H1 (cell line): ENCODE data around the gene TNIK. TPM values are rescaled to one million over a fixed set of nuclear protein-coding genes. Genes with fewer than 3 reads are reported as not detected.

Experiments
- CTCF ChIA-PET: fragments of 300-600 bp; sonication (Branson Sonifier 250); formaldehyde crosslinking; loops from one replicate; lab custom pipeline; 2021; ENCODE audit not compliant: partially characterized antibody; lab: Charles Lee
- POLR2A ChIA-PET: fragments of 300-600 bp; sonication (Branson Sonifier 250); formaldehyde crosslinking; loops from one replicate; lab custom pipeline; 2021; ENCODE audit warnings: inconsistent platforms; ENCODE audit not compliant: partially characterized antibody; lab: Charles Lee
- DNase-seq, 2 experiments: peaks; one replicate each; pipeline versions ENCODE4 v3.0.0 to v3.0.0-alpha.2; 2010 to 2022; ENCODE audit warnings: low spot score in 2 of 2, low read depth in 1 of 2, mixed read lengths in 1 of 2
- FAIRE-seq: peaks from 2 replicates; lab custom pipeline; 2011; peaks lifted over from hg19 to GRCh38; lab: Jason Lieb, UNC
- H2AFZ ChIP-seq: 2 replicates; pipeline ENCODE4 v1.8.1; 2012; ENCODE audit warnings: low read length, inconsistent platforms
- H2AK5ac ChIP-seq: 2 replicates; pipeline ENCODE4 v1.6.1; 2013; ENCODE audit warnings: low read depth, low read length
- H2BK120ac ChIP-seq: replicated peaks from 2 replicates; pipeline ENCODE3; 2013; ENCODE audit warnings: low read depth, low read length, inconsistent platforms
- H2BK12ac ChIP-seq: 2 replicates; pipeline ENCODE4 v1.6.1; 2013; ENCODE audit warnings: low read depth, low read length
- H2BK15ac ChIP-seq: 2 replicates; pipeline ENCODE4 v1.6.1; 2013; ENCODE audit warnings: low read length
- H2BK20ac ChIP-seq: 2 replicates; pipeline ENCODE4 v1.6.1; 2013; ENCODE audit warnings: low read length
- H2BK5ac ChIP-seq: 2 replicates; pipeline ENCODE4 v1.6.1; 2013; ENCODE audit warnings: low read depth, low read length
- H3K14ac ChIP-seq: 2 replicates; pipeline ENCODE4 v1.6.1; 2013; ENCODE audit warnings: inconsistent platforms; ENCODE audit not compliant: insufficient read length
- H3K18ac ChIP-seq: 2 replicates; pipeline ENCODE4 v1.6.1; 2013; ENCODE audit warnings: low read length; ENCODE audit errors: extremely low read depth
- H3K23ac ChIP-seq: 2 replicates; pipeline ENCODE4 v1.6.1; 2013; ENCODE audit warnings: inconsistent platforms; ENCODE audit not compliant: insufficient read length
- H3K23me2 ChIP-seq: 2 replicates; pipeline ENCODE4 v1.6.1; 2013; ENCODE audit warnings: low read depth, low read length
- H3K27ac ChIP-seq: 2 replicates; pipeline ENCODE4 v1.6.1; 2011; ENCODE audit warnings: low read depth, low read length, inconsistent platforms
- H3K27me3 ChIP-seq, 4 experiments: replicated peaks in 1 of 4; 1 replicate in 1 of 4; 2 replicates in 3 of 4; pipeline versions ENCODE4 v1.6.1 to v1.8.1; 2011 to 2013; ENCODE audit warnings: low read length in 3 of 4, mild to moderate bottlenecking in 3 of 4, inconsistent platforms in 2 of 4, mixed read lengths in 2 of 4, moderate library complexity in 1 of 4; ENCODE audit not compliant: control insufficient read depth in 3 of 4, insufficient read depth in 3 of 4; ENCODE audit errors: extremely low read depth in 1 of 4
- H3K36me3 ChIP-seq, 4 experiments: 2 replicates each; pipeline versions ENCODE4 v1.6.1 to v1.8.1; 2011 to 2013; ENCODE audit warnings: mild to moderate bottlenecking in 4 of 4, low read length in 3 of 4, moderate library complexity in 2 of 4, control low read depth in 1 of 4, inconsistent platforms in 1 of 4; ENCODE audit not compliant: insufficient read depth in 4 of 4, control insufficient read depth in 2 of 4
- H3K4ac ChIP-seq: replicated peaks from 2 replicates; pipeline ENCODE3; 2013; ENCODE audit warnings: low read length, low read depth, mixed read lengths, inconsistent platforms; ENCODE audit not compliant: insufficient read length
- H3K4me1 ChIP-seq, 4 experiments: replicated peaks in 1 of 4; 1 replicate in 1 of 4; 2 replicates in 3 of 4; pipeline versions ENCODE4 v1.6.1 to v1.8.1; 2011 to 2013; ENCODE audit warnings: low read length in 3 of 4, inconsistent platforms in 2 of 4, mixed read lengths in 1 of 4; ENCODE audit not compliant: insufficient read depth in 4 of 4, control insufficient read depth in 3 of 4
- H3K4me2 ChIP-seq, 2 experiments: 2 replicates each; pipeline versions ENCODE4 v1.6.1 to v1.8.1; 2011 to 2013; ENCODE audit warnings: low read depth in 2 of 2, low read length in 2 of 2, control low read depth in 1 of 2, inconsistent platforms in 1 of 2, mild to moderate bottlenecking in 1 of 2; ENCODE audit not compliant: insufficient read depth in 1 of 2
- H3K4me3 ChIP-seq, 4 experiments: fragments of 200-600, 300-600 bp in 1 of 4; sonication (generic), shearing (Covaris generic), sonication (Bioruptor Twin) in 1 of 4; 2 replicates each; pipeline versions ENCODE4 v1.5.1 to v1.8.1; 2011 to 2016; ENCODE audit warnings: low read length in 4 of 4, low read depth in 3 of 4, control low read depth in 2 of 4, inconsistent platforms in 2 of 4, mild to moderate bottlenecking in 2 of 4, mixed read lengths in 1 of 4, moderate library complexity in 1 of 4; ENCODE audit not compliant: insufficient read depth in 2 of 4; ENCODE audit errors: extremely low read depth in 1 of 4
- H3K56ac ChIP-seq: replicated peaks from 2 replicates; pipeline ENCODE3; 2013; ENCODE audit warnings: low read depth, mild to moderate bottlenecking, mixed read lengths, low read length, inconsistent platforms; ENCODE audit not compliant: insufficient read length
- H3K79me1 ChIP-seq: 2 replicates; pipeline ENCODE4 v1.6.1; 2013; ENCODE audit warnings: low read depth, low read length, control low read depth
- H3K79me2 ChIP-seq, 2 experiments: 2 replicates each; pipeline versions ENCODE4 v1.6.1 to v1.8.1; 2012 to 2013; ENCODE audit warnings: low read length in 2 of 2, mild to moderate bottlenecking in 2 of 2, inconsistent platforms in 1 of 2; ENCODE audit not compliant: insufficient read depth in 2 of 2, control insufficient read depth in 1 of 2
- H3K9ac ChIP-seq, 4 experiments: replicated peaks in 1 of 4; 1 replicate in 1 of 4; 2 replicates in 3 of 4; pipeline versions ENCODE4 v1.6.1 to v1.8.1; 2011 to 2013; ENCODE audit warnings: low read depth in 3 of 4, low read length in 3 of 4, control low read depth in 2 of 4, mild to moderate bottlenecking in 2 of 4, moderate library complexity in 2 of 4, inconsistent platforms in 1 of 4; ENCODE audit errors: extremely low read depth in 1 of 4
- H3K9me3 ChIP-seq, 2 experiments: 2 replicates each; pipeline versions ENCODE4 v1.6.1 to v1.8.1; 2012 to 2013; ENCODE audit warnings: mild to moderate bottlenecking in 2 of 2, moderate library complexity in 2 of 2, control low read depth in 1 of 2, inconsistent platforms in 1 of 2, low read depth in 1 of 2, low read length in 1 of 2, mixed read lengths in 1 of 2; ENCODE audit not compliant: insufficient read depth in 2 of 2
- H4K20me1 ChIP-seq, 2 experiments: replicated peaks in 1 of 2; 2 replicates each; pipeline versions ENCODE3 to v1.8.1; 2011 to 2013; ENCODE audit warnings: inconsistent platforms in 2 of 2, low read length in 2 of 2, mild to moderate bottlenecking in 1 of 2; ENCODE audit not compliant: insufficient read depth in 2 of 2, control insufficient read depth in 1 of 2
- H4K5ac ChIP-seq: 2 replicates; pipeline ENCODE4 v1.6.1; 2013; ENCODE audit warnings: low read length, low read depth, mixed read lengths, inconsistent platforms; ENCODE audit not compliant: insufficient read length
- H4K8ac ChIP-seq: 2 replicates; pipeline ENCODE4 v1.8.0; 2013; ENCODE audit warnings: mild to moderate bottlenecking, moderate library complexity, low read length, inconsistent platforms; ENCODE audit not compliant: insufficient read depth; ENCODE audit errors: extremely low read depth
- H4K91ac ChIP-seq: replicated peaks from 2 replicates; pipeline ENCODE3; 2013; ENCODE audit warnings: low read length, mixed read lengths, inconsistent platforms; ENCODE audit not compliant: insufficient read length
- GABPA ChIP-seq: IDR thresholded peaks from 2 replicates; pipeline ENCODE4 v1.6.1; 2011; ENCODE audit warnings: mild to moderate bottlenecking, low read length, moderate library complexity, borderline replicate concordance; ENCODE audit not compliant: insufficient read depth
- HDAC2 ChIP-seq, 2 experiments: fragments of 300-600 bp in 1 of 2; sonication (generic) in 1 of 2; IDR thresholded peaks; 2 replicates each; pipeline ENCODE4 v1.6.1; 2011 to 2012; ENCODE audit warnings: low read depth in 2 of 2, low read length in 2 of 2, mild to moderate bottlenecking in 2 of 2, moderate library complexity in 2 of 2, borderline replicate concordance in 1 of 2, inconsistent platforms in 1 of 2
- MAFK ChIP-seq: IDR thresholded peaks from 2 replicates; pipeline ENCODE4 v1.6.1; 2012; ENCODE audit warnings: low read depth, mild to moderate bottlenecking, improper control_type of control experiment, low read length
- PHF8 ChIP-seq: fragments of 200-600 bp; sonication (generic); conservative IDR thresholded peaks from 2 replicates; pipeline ENCODE4 v1.7.1; 2012; ENCODE audit warnings: low read depth, mild to moderate bottlenecking, inconsistent platforms, low read length, moderate library complexity
- POU5F1 ChIP-seq: IDR thresholded peaks from 2 replicates; pipeline ENCODE4 v1.6.1; 2011; ENCODE audit warnings: low read depth, mild to moderate bottlenecking, low read length, moderate library complexity
- RNF2 ChIP-seq: fragments of 200-900, 300-1000 bp; sonication (generic); IDR thresholded peaks from 2 replicates; pipeline ENCODE4 v1.7.1; 2016; ENCODE audit warnings: borderline replicate concordance, low read depth, mild to moderate bottlenecking, antibody characterized with exemption, low read length; ENCODE audit not compliant: poor library complexity, severe bottlenecking; ENCODE audit errors: missing control alignments
- TEAD4 ChIP-seq: IDR thresholded peaks from 2 replicates; pipeline ENCODE4 v1.6.1; 2012; ENCODE audit warnings: low read depth, low read length, inconsistent platforms, mixed read lengths
- WGBS, 2 experiments: shearing (Covaris generic) in 1 of 2; methylation state at CpG; one replicate each; pipeline versions ENCODE4 v1.1.6 to v1.1.7; 2013 to 2015; ENCODE audit warnings: low lambda C conversion rate in 2 of 2, mixed read lengths in 2 of 2, inconsistent platforms in 1 of 2, low coverage in 1 of 2, missing lambda C conversion rate in 1 of 2; ENCODE audit not compliant: insufficient replicate concordance in 2 of 2, insufficient coverage in 1 of 2, insufficient read length in 1 of 2; ENCODE audit errors: extremely low coverage in 1 of 2, missing lambda C conversion rate in 1 of 2; 5-methylcytosine and 5-hydroxymethylcytosine counted together
- polyA plus RNA-seq, 7 experiments: library from polyadenylated mRNA; depleted of rRNA in 3 of 7; stranded (reverse) in 5 of 7; unstranded in 2 of 7; fragments of >200 nt in 5 of 7; fragments of 200-250 nt in 2 of 7; gene quantifications; 1 replicate in 5 of 7; 2 replicates in 1 of 7; 4 replicates in 1 of 7; pipeline versions ENCODE4 v1.2.1 to v1.2.3, GENCODE V29; 2011 to 2013; ENCODE audit warnings: missing spikeins in 2 of 7, mixed read lengths in 2 of 7
- total RNA-seq: library from RNA; stranded (reverse); fragmentation: NEBNext Ultra II Directional; extraction: Animal tissue kit (Norgen Biotek cat#: 25700); gene quantifications from 2 replicates; pipeline ENCODE4 v1.2.1, GENCODE V29; 2021

The TNIK gene
- total and polyA plus RNA-seq, 2 of the 8 experiments (the other 6 are each of a cell fraction or from before 2014, with no cell fraction given) = 7.4 to 42.0 TPM

- no peak overlapping the region for H3K27ac ChIP-seq
- POLR2A ChIA-PET = no interaction called here
- H2AK5ac ChIP-seq = no peak overlapping the region
- H3K56ac ChIP-seq = no peak overlapping the region
- H4K8ac ChIP-seq = no peak overlapping the region
- no peaks in the 10 kb centered on the region for H3K79me2 ChIP-seq
- H4K91ac ChIP-seq = no peak overlapping the region
- H3K9me3 ChIP-seq = no peaks in the 10 kb centered on the region
- CTCF ChIA-PET = interaction anchor here (0.6 to 3.6 kb wide), 3 partner anchors 9 to 14 kb away, joined by 3 to 19 read pairs (median 3); no protein-coding TSS in a partner anchor
- no peaks in the 10 kb centered on the region for H3K27me3 ChIP-seq
- DNase-seq = no peak
- H3K14ac ChIP-seq = no peak overlapping the region
- peaks cover 0 to 9% (median 5%) of the 10 kb centered on the region in 4 experiments; a peak in 6 of 7 replicates for H3K4me1 ChIP-seq
- no peak for FAIRE-seq
- 86% methylated on average over 1 of the region's 1 CpG; no CpG with 5 or more reads in 1 of the 2 experiments for WGBS, 2 experiments
- peaks cover 0 to 5% (median 0%) of the 10 kb centered on the region in 4 experiments; a peak in 2 of 8 replicates for H3K36me3 ChIP-seq
- H3K9ac ChIP-seq = no peak overlapping the region
- H4K5ac ChIP-seq = no peak overlapping the region
- no peak overlapping the region for H2BK15ac ChIP-seq
- no peaks in the 10 kb centered on the region for H3K79me1 ChIP-seq
- H2BK12ac ChIP-seq = no peak overlapping the region
- H3K23ac ChIP-seq = no peak overlapping the region
- no peaks in the 10 kb centered on the region for H3K23me2 ChIP-seq
- H2BK120ac ChIP-seq = no peak overlapping the region
- H3K4me2 ChIP-seq = no peak overlapping the region
- H3K18ac ChIP-seq = no peak overlapping the region
- no peak overlapping the region for H3K4me3 ChIP-seq
- no peaks in the 10 kb centered on the region for H4K20me1 ChIP-seq
- H2BK5ac ChIP-seq = no peak overlapping the region
- H2AFZ ChIP-seq = no peak overlapping the region
- no peak overlapping the region for H2BK20ac ChIP-seq
- no peak overlapping the region for H3K4ac ChIP-seq
- TF ChIP-seq RNF2 (no peak), PHF8 (no peak), MAFK (0 out of 2 replicates have a peak, but pooled peaks have one; percentile 9), HDAC2 (IDR thresholded peaks at IDR 0.05; ENCODE audit: borderline replicate concordance in 1 of 2, low read depth in 2 of 2, low read length in 2 of 2) (peak in 1 of 2 experiments; percentile 33; a peak in 1 of 4 replicates), POU5F1 (0 out of 2 replicates have a peak, but pooled peaks have one; percentile 40), TEAD4 (peak; percentile 84; the same call in 1 of the 2 replicates), GABPA (no peak)
Observed at GRCh38 chr3:171061749-171062148, 398.5 kb downstream of the TNIK start.
